Measurements from ENCODE around the gene CA10.

CA10 gene

DNA sequence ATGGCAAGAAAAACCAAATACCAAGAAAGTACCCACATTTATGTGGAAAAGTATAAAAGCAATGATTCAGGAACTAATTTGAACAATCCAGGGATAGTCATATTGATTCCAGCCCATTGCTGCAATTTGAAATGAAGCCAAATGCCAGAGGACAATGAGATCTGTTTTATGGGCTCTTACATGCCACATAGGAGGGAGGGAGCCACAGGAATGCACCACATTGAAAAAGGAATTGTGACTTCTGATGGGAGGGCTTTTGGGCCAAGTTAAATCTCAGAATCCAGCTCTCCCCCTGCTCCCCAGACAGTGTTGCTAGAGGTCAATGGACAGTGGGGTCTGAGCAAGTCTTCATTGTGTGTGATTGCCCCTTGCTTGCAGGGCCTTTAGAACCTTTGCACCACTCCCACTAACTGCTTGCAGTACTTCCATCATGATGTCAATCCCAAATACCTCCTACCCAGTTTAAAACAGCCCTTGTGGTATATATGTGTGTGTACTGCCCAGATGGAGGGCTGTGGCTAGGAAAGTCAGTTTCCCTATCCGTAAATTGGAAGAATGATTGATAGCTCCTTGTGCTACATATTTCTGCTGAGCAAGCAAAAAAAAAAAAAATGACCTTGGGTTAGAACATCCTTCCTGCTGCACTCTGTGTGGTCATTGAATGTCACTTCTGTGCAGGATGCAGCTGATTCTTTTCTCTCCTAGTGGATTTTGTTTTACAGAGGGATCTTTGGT, 491.4 kb downstream of the CA10 start:
- Histone ChIP-seq H4K20me1 (ENCODE audit: insufficient read depth, low read length) (no peaks in the 10 kb centered on the region), H3K27ac (ENCODE audit: low read depth, low read length, poor library complexity, severe bottlenecking) (no peak overlapping the region), H3K9ac (ENCODE audit: low read length) (no peak overlapping the region), H3K36me3 (ENCODE audit: insufficient read depth, low read length) (no peaks in the 10 kb centered on the region), H3K4me1 (ENCODE audit: insufficient read depth, low read length, severe bottlenecking) (no peaks in the 10 kb centered on the region), H3K4me3 (ENCODE audit: low read depth, low read length, poor library complexity, severe bottlenecking) (no peak overlapping the region), H3K9me2 (ENCODE audit: low read depth, low read length) (no peaks in the 10 kb centered on the region), H3K9me3 (ENCODE audit: low read length) (no peaks in the 10 kb centered on the region), H3F3A (ENCODE audit: insufficient read depth, low read length) (no peaks in the 10 kb centered on the region), H3K4me2 (ENCODE audit: low read length) (no peak overlapping the region), H2AFZ (ENCODE audit: low read length) (no peak overlapping the region), H3K79me2 (ENCODE audit: insufficient read depth, low read length) (no peaks in the 10 kb centered on the region), H3K27me3 (ENCODE audit: insufficient read depth, low read length) (no peaks in the 10 kb centered on the region; the same call in 1 of the 2 replicates)
- no peak for TF ChIP-seq CTCF (IDR thresholded peaks at IDR 0.05; ENCODE audit: low read length)
- TF ChIP-seq EZH2 (IDR thresholded peaks at IDR 0.05; ENCODE audit: borderline replicate concordance, low read length): no peak

DNA sequence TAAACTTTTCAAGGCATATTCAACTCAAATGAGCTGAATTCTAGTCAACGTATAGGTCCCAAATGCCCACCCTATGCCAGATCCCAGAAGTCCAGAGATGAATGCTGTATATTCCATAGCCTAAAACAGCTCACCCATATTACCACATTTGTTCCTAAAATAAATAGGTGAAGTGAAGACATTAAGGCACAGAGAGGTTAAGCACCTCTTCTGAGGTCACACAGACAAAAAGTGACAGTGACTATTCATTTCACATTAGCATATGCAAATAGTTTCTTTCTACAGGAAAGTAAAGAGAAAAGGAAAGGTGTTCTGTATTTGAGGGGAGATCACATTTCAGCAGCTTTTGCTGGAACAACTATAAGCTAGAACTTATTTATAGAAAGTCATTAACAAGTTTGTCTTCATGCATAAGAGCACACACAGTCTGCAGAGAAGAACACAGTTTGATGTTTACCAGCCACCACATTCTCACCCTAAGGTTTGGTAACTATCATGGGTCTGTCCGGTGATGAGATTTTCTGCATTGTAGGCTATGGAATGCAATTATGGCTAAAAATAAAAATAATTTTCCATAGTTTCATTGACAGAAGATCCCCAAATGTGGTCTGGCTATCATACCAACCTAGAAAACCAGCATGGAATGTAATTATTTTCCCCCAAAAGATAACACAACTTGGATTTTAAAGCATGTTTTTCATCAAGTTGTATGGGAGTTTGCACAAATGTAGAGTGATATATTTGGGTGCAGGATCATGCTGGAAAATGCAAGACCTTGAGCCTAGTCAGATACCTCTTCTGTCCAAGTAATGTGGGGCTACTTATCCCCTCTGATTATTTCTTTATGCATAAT, 496.1 kb downstream of the CA10 start:
- H3K79me2 ChIP-seq (ENCODE audit: insufficient read depth, low read length): no peaks in the 10 kb centered on the region
- H3K27me3 ChIP-seq (ENCODE audit: insufficient read depth, low read length): no peaks in the 10 kb centered on the region; the same call in 1 of the 2 replicates
- H3K9me2 ChIP-seq (ENCODE audit: low read depth, low read length): no peaks in the 10 kb centered on the region
- H3K4me1 ChIP-seq (ENCODE audit: insufficient read depth, low read length, severe bottlenecking): no peaks in the 10 kb centered on the region
- no peak for TF ChIP-seq CTCF (IDR thresholded peaks at IDR 0.05; ENCODE audit: low read length)
- no peak for TF ChIP-seq EZH2 (IDR thresholded peaks at IDR 0.05; ENCODE audit: borderline replicate concordance, low read length)
- no peaks in the 10 kb centered on the region for H3K36me3 ChIP-seq (ENCODE audit: insufficient read depth, low read length)
- H3K27ac ChIP-seq (ENCODE audit: low read depth, low read length, poor library complexity, severe bottlenecking): no peak overlapping the region
- H2AFZ ChIP-seq (ENCODE audit: low read length): no peak overlapping the region
- H3K4me2 ChIP-seq (ENCODE audit: low read length): no peak overlapping the region
- no peaks in the 10 kb centered on the region for H3K9me3 ChIP-seq (ENCODE audit: low read length)
- H3K4me3 ChIP-seq (ENCODE audit: low read depth, low read length, poor library complexity, severe bottlenecking): no peak overlapping the region
- no peak overlapping the region for H3K9ac ChIP-seq (ENCODE audit: low read length)
- H3F3A ChIP-seq (ENCODE audit: insufficient read depth, low read length): no peaks in the 10 kb centered on the region
- no peaks in the 10 kb centered on the region for H4K20me1 ChIP-seq (ENCODE audit: insufficient read depth, low read length)

DNA sequence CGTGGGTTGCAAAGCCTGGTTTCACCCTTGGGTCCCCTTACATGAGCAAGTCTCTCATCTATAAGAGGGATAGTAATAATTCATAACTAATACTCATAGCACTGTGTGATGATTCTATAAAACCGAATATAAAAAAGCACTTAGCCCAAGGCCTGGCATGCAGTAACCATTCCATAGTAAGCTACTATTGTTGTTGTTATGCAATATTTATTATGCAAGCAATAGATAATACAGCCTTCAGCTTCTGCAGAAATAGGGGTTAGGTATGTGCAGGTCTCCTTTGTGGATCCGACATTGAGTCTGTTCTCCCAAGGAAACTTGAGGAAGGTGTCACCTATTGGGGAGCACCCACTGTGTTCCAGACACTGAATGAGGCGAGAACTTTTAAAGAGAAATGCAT, 497.1 kb downstream of the CA10 start:
- H3K36me3 ChIP-seq (ENCODE audit: insufficient read depth, low read length): no peaks in the 10 kb centered on the region
- no peak overlapping the region for H3K27ac ChIP-seq (ENCODE audit: low read depth, low read length, poor library complexity, severe bottlenecking)
- TF ChIP-seq EZH2 (IDR thresholded peaks at IDR 0.05; ENCODE audit: borderline replicate concordance, low read length) (no peak), CTCF (IDR thresholded peaks at IDR 0.05; ENCODE audit: low read length) (no peak)
- no peaks in the 10 kb centered on the region for H3K9me3 ChIP-seq (ENCODE audit: low read length)
- H3K4me2 ChIP-seq (ENCODE audit: low read length): no peak overlapping the region
- H4K20me1 ChIP-seq (ENCODE audit: insufficient read depth, low read length): no peaks in the 10 kb centered on the region
- no peaks in the 10 kb centered on the region for H3K9me2 ChIP-seq (ENCODE audit: low read depth, low read length)
- H3F3A ChIP-seq (ENCODE audit: insufficient read depth, low read length): no peaks in the 10 kb centered on the region
- no peak overlapping the region for H2AFZ ChIP-seq (ENCODE audit: low read length)
- no peaks in the 10 kb centered on the region; the same call in 1 of the 2 replicates for H3K27me3 ChIP-seq (ENCODE audit: insufficient read depth, low read length)
- no peaks in the 10 kb centered on the region for H3K79me2 ChIP-seq (ENCODE audit: insufficient read depth, low read length)
- H3K4me1 ChIP-seq (ENCODE audit: insufficient read depth, low read length, severe bottlenecking): no peaks in the 10 kb centered on the region
- H3K4me3 ChIP-seq (ENCODE audit: low read depth, low read length, poor library complexity, severe bottlenecking): no peak overlapping the region
- H3K9ac ChIP-seq (ENCODE audit: low read length): no peak overlapping the region
